NCI-H446 treated with DMSO at 0.1 percent for 48 hours (cell line): ENCODE data around the gene ASAP2.
"Not testable (repeated sequence)": the region's sequence is repeated elsewhere in the genome, so short reads cannot be mapped to it uniquely, and the experiment has no call there.

Experiments used
- DNase-seq: peaks from one replicate; lab custom pipeline; 2025; lab: John Stamatoyannopoulos, UW

The ASAP2 gene

DNA sequence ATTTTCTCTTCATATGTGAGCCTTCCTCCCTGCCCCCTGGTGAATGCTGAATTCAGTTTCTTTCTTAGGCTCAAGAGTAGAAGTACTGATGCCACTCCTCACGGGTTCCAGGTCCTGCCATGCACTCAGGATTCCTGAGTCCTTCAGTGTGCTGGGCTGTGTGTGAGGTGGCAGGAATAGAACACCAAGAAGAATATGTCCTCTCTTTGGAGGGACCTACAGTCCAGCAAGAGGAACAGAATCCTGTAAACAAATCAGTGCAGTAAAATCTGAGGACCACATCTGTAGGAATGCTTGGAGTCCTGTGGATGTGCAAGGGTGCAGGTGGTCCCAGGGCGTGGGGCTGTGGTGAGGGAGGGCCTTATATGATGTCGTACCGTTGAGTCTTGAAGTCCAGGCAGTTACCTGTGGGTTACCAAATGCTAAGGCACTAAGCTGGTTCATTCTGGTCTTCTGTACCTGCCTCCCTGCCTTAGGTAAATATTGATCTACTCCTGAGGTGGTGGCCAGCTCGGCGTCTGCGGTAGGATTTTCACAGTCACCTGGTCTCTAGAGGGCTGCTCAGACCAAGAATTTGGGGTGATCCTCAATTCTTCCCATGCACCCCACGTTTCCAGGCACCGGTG lies 5.5 kb downstream of the ASAP2 start:
- no peak for DNase-seq

- no peak for DNase-seq
Measured at GRCh38 chr2:9212661-9213411, 6.2 kb downstream of the ASAP2 start.

DNA sequence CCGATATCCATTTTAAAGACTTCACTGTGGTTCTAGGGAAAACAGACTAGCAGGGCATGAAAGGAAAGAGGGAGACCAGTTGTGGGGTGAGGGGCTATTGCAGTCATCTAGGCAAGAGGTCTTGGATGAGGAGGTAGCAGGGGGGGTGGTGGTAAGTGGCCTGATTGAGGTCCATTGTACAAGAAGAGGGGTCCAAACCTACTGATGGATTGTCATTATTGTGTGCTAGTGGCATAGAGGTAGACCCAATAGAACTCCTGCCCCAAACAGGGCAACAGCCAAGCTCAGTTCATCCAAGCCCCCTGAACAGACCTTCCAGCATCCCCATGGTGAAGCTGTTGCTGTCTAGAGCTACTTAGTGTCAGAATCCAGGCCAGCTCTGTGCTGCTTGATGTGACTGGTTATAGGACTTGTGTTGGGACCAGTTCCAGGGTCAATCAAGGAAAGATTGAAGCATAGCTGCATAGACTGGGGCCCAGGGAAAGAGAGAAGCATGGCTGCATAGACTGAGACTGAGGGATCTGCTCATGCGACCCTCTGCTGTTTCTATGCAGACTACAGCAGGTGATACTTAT lies 7.0 kb downstream of the ASAP2 start:
- DNase-seq = no peak

DNA sequence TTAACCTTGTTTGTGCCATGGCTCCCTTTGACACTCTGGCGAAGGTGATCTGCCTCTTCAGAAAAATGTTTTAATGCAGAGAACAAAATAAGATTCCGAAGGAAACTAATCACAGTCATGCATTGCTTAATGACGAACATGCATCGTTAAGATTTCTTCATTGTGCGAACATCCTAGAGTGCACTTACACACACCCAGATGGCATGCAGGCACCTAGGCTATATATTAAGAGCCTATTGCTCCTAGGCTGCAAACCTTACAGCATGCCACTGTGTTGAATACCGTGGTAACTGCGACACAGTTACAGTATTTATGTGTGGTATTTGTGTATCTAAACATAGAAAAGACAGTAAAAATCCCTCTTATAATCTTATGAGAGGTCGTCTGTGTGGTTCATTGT lies 8.3 kb downstream of the ASAP2 start:
- no peak for DNase-seq

DNA sequence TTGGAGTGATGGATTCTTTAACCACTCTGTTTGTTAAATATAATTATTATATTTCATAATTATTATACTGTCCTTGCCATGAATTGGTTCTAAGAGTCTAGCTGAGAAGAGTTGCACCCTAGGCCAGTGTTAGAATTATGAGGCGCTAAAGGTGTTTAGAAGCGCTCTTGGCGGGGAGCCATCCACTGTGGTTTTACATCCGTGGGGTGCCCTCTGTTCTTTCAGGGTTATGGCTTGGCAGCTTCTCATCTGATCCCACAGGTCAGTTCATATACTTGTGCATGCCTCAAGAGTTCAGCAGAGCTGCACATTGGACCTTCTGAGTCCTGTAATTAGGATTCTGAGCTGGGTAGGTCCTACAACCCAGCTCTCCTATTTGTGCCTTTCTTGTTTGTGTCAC lies 9.1 kb downstream of the ASAP2 start:
- no peak for DNase-seq

DNA sequence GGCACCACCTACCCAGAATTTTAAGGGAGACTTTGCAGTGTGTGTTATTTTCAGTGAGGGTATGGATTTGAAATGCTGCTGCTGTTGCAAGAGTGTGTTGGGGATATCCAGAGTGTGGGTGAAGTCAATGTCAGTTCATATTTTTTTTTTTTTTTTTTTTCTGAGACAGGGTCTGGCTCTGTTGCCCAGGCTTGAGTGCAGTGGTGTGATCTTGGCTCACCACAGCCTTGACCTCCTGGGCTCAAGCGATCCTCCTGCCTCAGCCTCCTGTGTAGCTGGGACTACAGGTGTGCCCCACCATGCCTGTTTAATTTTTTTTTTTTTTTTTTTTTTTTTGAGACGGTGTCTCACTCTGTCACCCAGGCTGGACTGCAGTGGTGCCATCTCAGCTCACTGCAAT lies 9.5 kb downstream of the ASAP2 start:
- DNase-seq = not testable (repeated sequence)

DNA sequence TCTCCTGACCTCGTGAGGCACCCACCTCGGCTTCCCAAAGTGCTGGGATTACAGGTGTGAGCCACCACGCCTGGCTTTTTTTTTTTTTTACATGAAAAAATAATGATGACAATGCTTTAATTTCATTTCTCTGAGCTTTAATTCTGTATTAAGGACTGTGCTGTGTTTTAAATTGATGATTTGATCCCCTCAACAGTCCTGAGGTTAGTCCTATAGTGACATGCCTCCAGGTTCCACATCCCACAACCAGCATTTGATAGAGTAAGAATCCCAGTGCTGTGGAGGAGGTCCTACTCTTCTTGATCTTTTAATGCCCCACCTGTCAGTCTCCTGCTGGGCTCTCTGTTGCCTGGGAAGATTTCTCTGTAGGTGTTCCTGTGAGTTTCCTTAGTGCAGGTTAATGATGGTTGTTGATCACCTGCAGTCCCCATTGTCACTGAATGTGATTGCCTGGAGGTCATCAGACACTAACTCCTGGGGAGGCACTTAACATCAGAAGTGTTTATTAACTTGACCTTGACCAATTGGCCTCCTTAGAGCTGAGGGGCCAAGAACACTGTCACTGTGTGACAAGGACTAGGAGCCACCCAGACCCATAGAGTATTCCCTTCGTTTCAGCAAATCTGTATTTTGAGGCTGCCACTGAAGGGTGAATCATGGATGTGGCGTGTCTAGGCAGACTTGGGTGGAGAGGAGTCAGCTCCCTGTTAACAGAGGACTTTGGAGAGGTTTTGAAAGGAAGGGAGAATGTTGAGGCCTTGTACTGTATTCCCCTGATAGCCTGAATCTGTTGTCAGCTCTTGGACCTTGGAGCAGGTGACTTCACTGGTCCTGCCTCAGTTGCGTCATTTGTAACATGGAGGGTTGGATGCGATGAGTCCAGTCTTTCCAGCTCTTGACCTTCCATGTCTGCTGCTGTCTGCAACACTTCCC lies 11.5 kb downstream of the ASAP2 start:
- DNase-seq = no peak

- no peak for DNase-seq
Measured at GRCh38 chr2:9219027-9219445, 12.4 kb downstream of the ASAP2 start.

DNA sequence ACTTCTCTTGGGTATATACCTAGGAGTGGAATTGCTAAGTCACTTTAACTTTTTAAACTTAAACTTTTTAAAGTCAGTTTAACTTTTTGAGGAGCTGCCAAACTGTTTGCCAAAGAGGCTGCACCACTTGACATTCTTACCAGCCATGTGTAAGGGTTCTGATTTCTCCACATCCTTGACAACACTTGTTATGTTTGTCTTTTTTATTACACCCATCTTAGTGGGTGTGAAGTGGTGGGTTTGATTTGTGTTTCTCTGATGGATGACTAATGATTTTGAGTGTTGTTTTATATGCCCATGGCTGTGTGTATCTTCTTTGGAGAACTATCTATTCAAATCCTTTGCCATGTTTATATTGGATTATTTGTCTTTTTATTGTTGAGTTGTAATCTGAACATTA lies 13.6 kb downstream of the ASAP2 start:
- DNase-seq = no peak

DNA sequence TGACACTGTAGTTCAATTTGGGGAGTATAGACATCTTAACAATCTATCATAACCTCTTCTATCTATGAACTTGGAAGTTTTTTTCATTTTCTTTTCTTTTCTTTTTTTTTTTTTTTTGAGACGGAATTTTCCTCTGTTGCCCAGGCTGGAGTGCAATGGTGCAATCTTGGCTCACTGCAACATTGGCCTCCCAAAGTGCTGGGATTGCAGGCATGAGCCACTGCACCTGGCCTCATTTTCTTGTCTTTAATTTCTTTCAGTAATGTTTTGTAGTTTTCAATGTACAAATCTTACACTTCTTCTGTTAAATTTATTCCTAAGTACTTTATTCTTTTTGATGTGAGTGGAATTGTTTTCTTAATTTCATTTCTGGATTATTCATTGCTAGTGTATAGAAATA lies 14.6 kb downstream of the ASAP2 start:
- DNase-seq = no peak

DNA sequence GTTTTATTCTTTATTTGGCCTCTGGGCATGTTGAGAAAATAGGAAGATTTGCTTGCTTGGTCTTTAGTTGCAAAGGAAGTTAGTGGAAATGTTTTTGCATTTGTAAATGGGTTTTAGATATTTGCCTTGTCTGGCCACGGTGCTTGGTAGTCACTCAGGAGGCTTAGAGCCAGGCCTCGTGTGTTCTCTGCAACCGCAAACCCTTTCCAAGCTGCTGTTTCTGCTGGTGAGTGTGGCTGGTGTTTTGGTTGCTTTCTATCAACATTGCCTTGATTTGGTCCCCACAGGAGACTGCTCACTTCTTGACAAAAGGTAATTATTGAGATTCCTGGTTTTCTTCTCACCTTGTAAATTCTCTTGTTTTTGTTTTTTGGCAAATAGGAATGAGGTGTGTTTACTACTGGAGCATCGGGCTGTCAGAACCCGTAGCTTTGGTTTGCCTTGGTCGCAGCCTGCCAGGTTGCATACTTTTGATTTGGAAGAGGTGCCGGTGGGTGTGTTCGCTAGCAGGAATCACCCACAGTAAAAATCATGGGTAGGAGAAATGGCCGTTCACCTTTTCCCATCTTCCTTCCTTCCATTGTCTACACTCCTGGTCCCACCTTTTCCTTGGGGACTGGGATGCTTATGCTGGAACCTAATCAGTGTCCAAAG lies 15.8 kb downstream of the ASAP2 start:
- DNase-seq = no peak

DNA sequence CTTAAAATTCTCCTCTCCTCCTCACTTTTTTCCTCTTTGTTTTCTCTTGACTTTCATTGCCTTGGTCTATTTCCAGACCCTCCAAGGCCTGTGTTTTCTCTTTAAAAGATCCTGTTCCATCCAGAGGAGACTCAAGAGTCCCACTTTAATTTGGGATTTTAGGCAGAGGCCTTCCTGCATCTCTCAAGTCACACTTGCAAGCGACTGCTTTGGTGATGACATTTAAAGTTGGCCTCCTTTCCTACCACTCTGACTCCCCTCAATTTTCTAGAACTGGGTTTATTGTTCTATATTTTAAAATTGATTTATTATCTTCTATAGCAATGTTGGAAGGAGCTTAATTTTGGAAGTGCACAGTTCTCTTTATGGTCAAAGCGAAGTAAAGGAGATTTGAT lies 16.3 kb downstream of the ASAP2 start:
- no peak for DNase-seq

DNA sequence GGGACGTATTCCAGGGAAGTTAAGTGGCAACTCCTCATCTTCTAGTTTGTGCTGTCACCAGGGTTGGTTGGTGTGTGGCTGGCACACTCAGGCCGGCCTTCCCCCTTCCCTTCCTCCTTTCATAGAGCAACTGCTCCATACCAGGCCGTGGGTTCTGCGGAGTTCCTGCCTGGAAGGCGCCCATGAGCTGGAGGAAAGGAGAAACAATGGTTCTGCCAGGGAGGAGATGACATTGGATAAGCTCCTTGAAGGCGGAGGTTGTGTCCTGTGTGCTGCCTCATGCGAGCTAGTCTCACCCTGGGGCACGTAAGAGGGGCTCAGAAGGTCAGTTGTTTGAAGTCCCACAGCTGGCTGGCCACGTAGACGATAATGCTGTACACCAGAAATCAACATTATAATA lies 19.2 kb downstream of the ASAP2 start:
- DNase-seq = no peak

DNA sequence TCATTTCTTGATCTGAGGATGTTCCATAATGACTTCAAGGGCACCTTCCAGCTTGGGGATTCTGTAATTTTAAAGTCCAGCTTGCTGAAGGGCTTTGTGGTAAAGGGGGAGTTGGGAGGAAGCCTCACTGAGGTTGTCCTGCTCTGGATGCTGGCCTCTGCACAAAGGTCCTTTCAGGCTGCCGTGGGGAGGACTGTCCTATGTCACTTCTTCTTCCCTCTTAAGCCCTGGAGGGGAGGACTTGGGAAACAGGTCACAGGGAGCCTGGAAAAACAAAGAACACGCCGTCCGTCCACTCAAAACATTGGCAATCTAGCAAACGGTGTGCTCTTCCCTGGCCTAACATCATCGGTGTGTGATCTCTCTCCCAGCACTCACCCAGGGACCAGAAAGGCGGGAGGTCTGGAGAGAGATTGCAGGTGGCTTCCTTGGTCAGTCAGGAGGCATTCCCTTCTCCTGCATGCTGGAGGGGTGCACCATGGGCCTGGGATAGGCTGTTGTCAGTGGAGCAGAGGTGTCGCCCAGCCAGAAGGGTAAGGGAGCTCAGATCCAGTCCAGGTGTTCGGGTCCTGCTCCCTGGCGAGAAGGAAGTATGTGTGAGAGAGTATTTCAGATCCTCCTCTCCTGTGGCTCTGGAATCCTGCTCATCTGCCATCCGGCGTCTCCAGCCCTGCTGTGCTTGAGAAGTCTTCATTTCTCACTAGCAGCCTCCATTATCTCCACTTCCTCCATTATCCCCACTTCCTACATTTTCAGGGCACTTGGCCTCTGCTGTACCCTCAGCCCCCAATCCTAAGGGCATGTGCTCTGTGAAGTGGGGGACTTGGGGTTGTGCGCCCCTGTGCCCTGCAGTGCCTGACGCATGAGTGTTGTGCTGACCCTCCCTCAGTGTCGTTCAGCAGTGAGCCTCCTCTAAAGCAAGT lies 20.1 kb downstream of the ASAP2 start:
- DNase-seq = no peak

GRCh38 chr2:9228088-9228751 lies 21.6 kb downstream of the ASAP2 start:
- DNase-seq = no peak

DNA sequence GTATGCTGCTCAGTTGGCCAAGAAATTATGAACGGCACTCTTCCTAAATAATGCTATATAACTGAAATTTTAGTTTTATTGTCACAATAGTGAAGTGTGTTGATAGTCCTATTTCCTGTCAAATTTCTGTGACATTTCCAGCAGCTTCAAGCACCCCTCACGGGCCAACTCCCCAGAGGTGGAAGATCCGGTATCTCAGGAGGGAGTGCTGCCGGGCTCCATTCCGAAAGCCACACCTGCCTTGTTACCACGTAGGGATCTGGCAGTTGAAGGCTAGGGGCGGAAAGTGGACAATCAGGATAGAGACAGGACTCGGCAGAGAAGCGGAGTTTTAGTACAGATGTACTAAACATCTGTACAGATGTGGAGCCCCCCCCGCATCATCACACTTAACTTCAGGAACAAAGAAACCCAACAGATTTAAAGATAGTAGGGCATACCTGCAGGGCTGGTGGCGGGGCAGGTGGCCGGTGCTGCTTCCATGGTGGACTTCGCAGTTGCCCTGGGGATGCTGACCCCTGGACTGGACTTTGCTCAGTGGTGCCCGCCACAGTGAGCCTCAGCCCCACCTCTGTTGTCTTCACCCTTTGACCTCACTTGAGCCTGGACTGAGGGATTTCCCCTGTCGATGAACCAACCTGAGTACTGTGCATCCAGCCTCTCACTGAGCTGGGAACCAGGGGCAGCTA lies 22.3 kb downstream of the ASAP2 start:
- DNase-seq = no peak

DNA sequence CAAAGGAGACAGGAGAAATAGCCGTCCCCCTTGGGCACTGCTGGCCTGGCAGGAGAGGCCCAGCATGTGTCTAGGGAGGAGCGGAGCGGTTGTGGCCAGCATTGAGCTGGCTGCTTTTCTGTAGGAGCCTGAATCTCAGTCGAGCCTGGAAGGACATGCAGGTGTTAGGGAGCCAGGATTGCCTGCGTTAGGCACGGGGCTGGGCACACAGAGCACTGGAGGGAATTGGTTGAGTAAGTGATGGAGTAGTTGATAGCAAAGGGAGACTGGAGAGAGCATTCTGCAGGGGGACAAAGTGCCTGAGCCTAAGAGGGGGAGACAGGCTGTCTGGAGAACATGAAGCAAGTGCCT lies 22.8 kb downstream of the ASAP2 start:
- no peak for DNase-seq

DNA sequence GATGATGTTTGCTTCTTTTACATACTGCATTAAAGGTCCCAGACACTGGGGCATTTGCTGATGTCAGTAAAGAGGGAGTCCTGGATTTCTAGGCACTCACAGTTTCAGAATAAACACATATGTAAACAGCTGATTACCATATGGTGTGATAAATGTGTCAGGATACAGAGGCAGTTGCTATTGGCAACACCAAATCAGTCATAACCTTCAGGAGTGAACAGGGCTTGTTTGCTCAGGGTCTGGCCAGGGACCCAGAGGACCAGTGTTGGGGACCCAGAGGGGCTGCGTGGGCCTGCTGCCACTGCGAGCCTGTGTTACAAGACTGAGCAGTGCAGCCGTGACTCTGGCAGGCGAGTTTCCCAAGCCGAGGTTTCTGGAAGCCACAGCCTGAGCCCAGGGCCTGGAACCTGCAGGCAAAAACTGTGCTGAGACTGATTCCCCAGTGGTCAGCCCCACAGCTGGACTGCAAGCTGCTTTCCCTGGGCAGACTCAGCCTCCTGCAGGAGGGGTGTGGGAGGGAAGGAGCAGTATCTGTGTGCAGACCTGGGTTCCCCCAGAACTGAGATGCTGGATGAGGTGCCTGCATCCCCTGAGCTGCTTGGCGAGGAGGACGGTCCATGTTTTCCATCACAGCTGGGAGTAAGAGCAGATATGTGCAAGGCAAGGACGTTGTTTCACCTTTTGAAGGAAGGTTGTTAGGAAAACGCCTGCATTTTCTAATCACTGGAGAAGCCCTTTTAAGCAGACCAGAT lies 23.6 kb downstream of the ASAP2 start:
- DNase-seq = no peak

GRCh38 chr2:9230881-9231280 lies 24.3 kb downstream of the ASAP2 start:
- DNase-seq = no peak
